Measurements from ENCODE around the gene CHCHD4.
"Not testable (repeated sequence)": the region's sequence is repeated elsewhere in the genome, so short reads cannot be mapped to it uniquely, and the experiment has no call there.

Gene CHCHD4

DNA sequence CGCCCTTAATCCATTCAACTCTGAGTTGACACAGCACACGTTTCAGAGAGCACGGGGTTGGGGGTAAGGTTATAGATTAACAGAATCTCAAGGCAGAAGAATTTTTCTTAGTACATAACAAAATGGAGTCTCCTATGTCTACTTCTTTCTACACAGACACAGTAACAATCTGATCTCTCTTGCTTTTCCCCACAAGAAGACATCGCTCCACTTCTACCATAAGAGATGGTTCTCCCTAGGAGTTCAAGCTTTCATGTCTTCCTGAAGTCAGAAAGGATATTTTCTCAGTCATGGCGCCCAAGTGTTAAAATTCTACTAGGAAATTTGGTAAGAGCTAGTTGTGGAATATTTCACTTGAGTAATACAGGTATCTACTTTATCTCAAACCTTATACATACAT is 32.7 kb downstream of the CHCHD4 start:
- not testable (repeated sequence) for ATAC-seq, H3K4me3 Mint-ChIP-seq, DNase-seq, H3K27ac Mint-ChIP-seq, H3K4me1 Mint-ChIP-seq
- peaks cover 13 to 27% of the 10 kb centered on the region in 2 donors for H3K9me3 Mint-ChIP-seq
- H3K27me3 Mint-ChIP-seq: peaks cover 44% of the 10 kb centered on the region

DNA sequence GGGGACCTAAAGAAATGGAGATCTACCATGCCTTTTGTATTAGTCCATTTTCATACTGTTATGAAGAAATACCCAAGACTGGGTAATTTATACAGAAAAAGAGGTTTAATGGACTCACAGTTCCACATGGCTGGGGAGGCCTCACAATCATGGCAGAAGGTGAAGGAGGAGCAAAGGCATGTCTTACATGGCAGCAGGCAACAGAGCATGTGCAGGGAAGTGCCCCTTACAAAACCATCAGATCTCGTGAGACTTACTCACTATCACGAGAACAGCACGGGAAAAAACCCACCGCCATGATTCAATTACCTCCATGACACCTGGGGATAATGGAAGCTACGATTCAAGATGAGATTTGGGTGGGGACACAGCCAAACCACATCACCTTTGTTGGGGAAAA is 37.2 kb downstream of the CHCHD4 start:
- Mint-ChIP-seq H3K9me3 (peaks cover 17 to 31% of the 10 kb centered on the region in 2 donors), H3K27me3 (peaks cover 34% of the 10 kb centered on the region)
- H3K4me3 Mint-ChIP-seq, H3K4me1 Mint-ChIP-seq, ATAC-seq, DNase-seq, H3K27ac Mint-ChIP-seq: not testable (repeated sequence)

DNA sequence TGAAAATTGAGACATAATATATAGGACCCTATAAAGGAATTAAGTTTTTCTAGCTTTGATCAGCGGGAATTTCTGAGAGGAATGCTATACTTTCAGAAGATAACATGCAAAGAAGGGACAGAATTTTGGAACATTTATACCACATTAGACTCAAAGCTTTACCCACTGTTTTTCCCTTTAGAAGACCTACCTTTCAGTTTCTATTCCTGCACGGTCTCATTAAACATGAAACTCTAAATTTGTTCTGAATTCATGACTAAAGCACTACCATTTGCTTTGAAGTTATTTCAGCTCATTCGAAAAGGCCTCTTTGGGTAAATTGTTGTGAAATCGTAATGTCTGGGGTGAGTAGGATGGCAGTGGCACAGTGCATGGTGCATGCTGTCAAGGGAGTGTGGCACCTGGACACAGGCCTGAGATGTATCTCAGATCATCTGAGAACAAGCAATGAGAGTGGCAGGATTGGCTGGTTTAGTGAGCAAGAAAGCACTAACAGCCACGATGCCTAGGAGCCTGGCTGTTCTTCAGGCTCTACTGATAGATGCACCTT is 42.5 kb downstream of the CHCHD4 start:
- H3K27ac Mint-ChIP-seq: no peak overlapping the region
- ATAC-seq: peak; percentile 96
- H3K27me3 Mint-ChIP-seq: peaks cover 17% of the 10 kb centered on the region
- peaks cover 17 to 23% of the 10 kb centered on the region in 2 donors for H3K9me3 Mint-ChIP-seq
- H3K4me1 Mint-ChIP-seq: peaks cover 13% of the 10 kb centered on the region
- peak in 1 of 2 donors; percentile 28 for DNase-seq
- peak overlapping the region; percentile 8 to 9 for H3K4me3 Mint-ChIP-seq

DNA sequence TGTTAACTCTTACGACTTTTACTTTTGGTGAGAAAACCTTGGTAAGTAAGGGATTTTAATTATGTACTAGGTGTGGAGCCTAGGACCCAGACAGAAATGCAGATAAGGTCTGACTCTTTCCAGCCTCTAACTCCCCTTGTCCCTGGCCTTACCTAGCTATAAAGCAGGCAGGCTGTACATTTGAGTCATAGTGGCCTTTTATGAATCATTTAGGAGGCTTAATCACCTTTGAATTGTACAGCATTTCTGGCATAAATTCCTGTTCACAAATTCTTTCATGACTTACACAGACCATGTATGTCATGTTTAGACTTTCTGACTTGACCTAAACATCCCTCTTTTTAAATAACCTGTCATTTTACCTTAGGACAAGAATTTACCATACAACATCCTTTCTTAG is 47.4 kb downstream of the CHCHD4 start:
- Mint-ChIP-seq H3K4me3 (no peak overlapping the region), H3K9me3 (peaks cover 11 to 16% of the 10 kb centered on the region in 2 donors), H3K27ac (no peak overlapping the region), H3K27me3 (peaks cover 10% of the 10 kb centered on the region), H3K4me1 (peaks cover 6% of the 10 kb centered on the region)
- DNase-seq (no peak), ATAC-seq (no peak)

GRCh38 chr3:14075233-14075632 is 49.4 kb downstream of the CHCHD4 start:
- H3K27me3 Mint-ChIP-seq: peaks cover 16% of the 10 kb centered on the region
- not testable (repeated sequence) for H3K4me3 Mint-ChIP-seq, H3K27ac Mint-ChIP-seq, H3K4me1 Mint-ChIP-seq, DNase-seq, ATAC-seq
- peaks cover 11 to 13% of the 10 kb centered on the region in 2 donors for H3K9me3 Mint-ChIP-seq

- H3K27ac Mint-ChIP-seq: no peak overlapping the region
- H3K9me3 Mint-ChIP-seq: no peaks in the 10 kb centered on the region
- no peak overlapping the region for H3K4me3 Mint-ChIP-seq
- DNase-seq: no peak
- H3K4me1 Mint-ChIP-seq: no peaks in the 10 kb centered on the region
- ATAC-seq: no peak
- H3K27me3 Mint-ChIP-seq: no peaks in the 10 kb centered on the region
Observed at GRCh38 chr3:14064910-14065309, 59.8 kb downstream of the CHCHD4 start.

DNA sequence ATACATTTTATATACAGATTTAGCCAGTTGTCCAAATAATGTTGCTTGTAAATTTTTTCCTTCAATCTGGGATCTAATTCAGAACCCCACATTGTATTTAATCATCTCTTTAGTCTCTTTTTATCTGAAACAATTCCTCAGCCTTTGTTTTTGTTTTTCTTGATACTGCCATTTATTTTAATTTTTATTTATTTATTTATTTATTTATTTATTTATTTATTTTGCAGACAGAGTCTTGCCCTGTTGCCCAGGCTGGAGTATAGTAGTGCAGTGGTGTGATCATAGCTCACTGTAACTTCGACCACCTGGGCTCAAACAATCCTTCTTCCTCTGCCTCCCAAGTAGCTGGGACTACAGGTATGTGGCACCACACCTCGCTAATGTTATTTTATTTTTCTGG is 61.5 kb downstream of the CHCHD4 start:
- Mint-ChIP-seq H3K4me1 (no peaks in the 10 kb centered on the region), H3K27ac (no peak overlapping the region), H3K4me3 (no peak overlapping the region), H3K27me3 (no peaks in the 10 kb centered on the region), H3K9me3 (no peaks in the 10 kb centered on the region)
- no peak for ATAC-seq
- DNase-seq: no peak
